Measurements from ENCODE around the gene F2RL2.

GRCh38 chr5:76664079-76664478, 40.9 kb upstream of the F2RL2 start:
- TF ChIP-seq SUZ12 (IDR thresholded peaks at IDR 0.05) (no peak), FOXM1 (IDR thresholded peaks at IDR 0.05; ENCODE audit: borderline replicate concordance) (no peak), BHLHE40 (IDR thresholded peaks at IDR 0.05; ENCODE audit: borderline replicate concordance) (no peak), SP1 (IDR thresholded peaks at IDR 0.05) (no peak), TARDBP (IDR thresholded peaks at IDR 0.05) (no peak)
